H1 (cell line): ENCODE measurements around the gene DELE1.

Experiments
- NRF1 ChIP-seq: IDR thresholded peaks from 2 replicates; pipeline ENCODE4 v1.6.1; 2011; ENCODE audit warnings: mild to moderate bottlenecking, low read depth, low read length, improper control_type of control experiment
- POLR2A ChIP-seq, 2 experiments: IDR thresholded peaks; 1 replicate in 1 of 2; 2 replicates in 1 of 2; pipeline ENCODE4 v1.6.1; 2011; ENCODE audit warnings: low read depth in 2 of 2, low read length in 2 of 2, mild to moderate bottlenecking in 2 of 2; ENCODE audit errors: control extremely low read depth in 1 of 2
- RAD21 ChIP-seq, 2 experiments: IDR thresholded peaks in 1 of 2; conservative IDR thresholded peaks in 1 of 2; 2 replicates each; pipeline ENCODE4 v1.6.1; 2011; ENCODE audit warnings: low read depth in 2 of 2, low read length in 2 of 2, improper control_type of control experiment in 1 of 2, inconsistent platforms in 1 of 2, mild to moderate bottlenecking in 1 of 2, moderate library complexity in 1 of 2
- SP1 ChIP-seq: IDR thresholded peaks from 2 replicates; pipeline ENCODE4 v1.6.1; 2011; ENCODE audit warnings: low read depth, low read length
- TF ChIP-seq, protein P1 (sequence below): IDR thresholded peaks from 2 replicates; pipeline ENCODE4 v1.6.1; 2012; ENCODE audit warnings: low read length, inconsistent platforms
- TF ChIP-seq, protein P2 (sequence below), 3 experiments: IDR thresholded peaks; 1 replicate in 2 of 3; 2 replicates in 1 of 3; pipeline versions ENCODE4 v1.5.1 to v1.6.1; 2011; ENCODE audit warnings: low read length in 3 of 3, mild to moderate bottlenecking in 3 of 3, inconsistent platforms in 2 of 3, low read depth in 1 of 3, moderate library complexity in 1 of 3; ENCODE audit not compliant: insufficient read depth in 1 of 3; ENCODE audit errors: control extremely low read depth in 1 of 3

DNA sequence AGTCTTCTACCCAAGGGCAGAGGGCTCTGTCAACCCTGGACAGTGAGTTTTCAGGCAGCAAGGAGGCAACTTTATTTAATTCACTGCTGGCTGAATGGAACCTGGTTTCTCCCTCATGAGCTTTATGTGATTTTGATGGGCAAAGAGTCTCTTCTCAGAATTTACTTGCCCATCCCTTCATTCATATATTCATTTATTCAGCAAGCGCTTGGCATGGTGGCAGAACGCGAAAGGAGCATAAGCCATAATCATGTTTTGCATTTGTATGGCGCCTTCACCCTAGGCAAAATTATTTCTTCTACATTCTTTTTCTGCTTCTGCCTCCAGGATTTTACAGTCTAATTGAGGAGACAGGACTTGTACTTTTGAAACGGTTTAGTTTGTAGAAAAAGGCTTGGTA, 8.0 kb downstream of the DELE1 start:
- TF ChIP-seq, protein P1, sequence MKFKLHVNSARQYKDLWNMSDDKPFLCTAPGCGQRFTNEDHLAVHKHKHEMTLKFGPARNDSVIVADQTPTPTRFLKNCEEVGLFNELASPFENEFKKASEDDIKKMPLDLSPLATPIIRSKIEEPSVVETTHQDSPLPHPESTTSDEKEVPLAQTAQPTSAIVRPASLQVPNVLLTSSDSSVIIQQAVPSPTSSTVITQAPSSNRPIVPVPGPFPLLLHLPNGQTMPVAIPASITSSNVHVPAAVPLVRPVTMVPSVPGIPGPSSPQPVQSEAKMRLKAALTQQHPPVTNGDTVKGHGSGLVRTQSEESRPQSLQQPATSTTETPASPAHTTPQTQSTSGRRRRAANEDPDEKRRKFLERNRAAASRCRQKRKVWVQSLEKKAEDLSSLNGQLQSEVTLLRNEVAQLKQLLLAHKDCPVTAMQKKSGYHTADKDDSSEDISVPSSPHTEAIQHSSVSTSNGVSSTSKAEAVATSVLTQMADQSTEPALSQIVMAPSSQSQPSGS = no peak
- TF ChIP-seq, protein P2, sequence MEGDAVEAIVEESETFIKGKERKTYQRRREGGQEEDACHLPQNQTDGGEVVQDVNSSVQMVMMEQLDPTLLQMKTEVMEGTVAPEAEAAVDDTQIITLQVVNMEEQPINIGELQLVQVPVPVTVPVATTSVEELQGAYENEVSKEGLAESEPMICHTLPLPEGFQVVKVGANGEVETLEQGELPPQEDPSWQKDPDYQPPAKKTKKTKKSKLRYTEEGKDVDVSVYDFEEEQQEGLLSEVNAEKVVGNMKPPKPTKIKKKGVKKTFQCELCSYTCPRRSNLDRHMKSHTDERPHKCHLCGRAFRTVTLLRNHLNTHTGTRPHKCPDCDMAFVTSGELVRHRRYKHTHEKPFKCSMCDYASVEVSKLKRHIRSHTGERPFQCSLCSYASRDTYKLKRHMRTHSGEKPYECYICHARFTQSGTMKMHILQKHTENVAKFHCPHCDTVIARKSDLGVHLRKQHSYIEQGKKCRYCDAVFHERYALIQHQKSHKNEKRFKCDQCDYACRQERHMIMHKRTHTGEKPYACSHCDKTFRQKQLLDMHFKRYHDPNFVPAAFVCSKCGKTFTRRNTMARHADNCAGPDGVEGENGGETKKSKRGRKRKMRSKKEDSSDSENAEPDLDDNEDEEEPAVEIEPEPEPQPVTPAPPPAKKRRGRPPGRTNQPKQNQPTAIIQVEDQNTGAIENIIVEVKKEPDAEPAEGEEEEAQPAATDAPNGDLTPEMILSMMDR (IDR thresholded peaks at IDR 0.05; ENCODE audit: control extremely low read depth in 1 of 3, insufficient read depth in 1 of 3, low read depth in 1 of 3, low read length in 3 of 3) = no peak
- TF ChIP-seq NRF1 (no peak), RAD21 (IDR thresholded peaks at IDR 0.05 in 1 of 2, conservative IDR thresholded peaks at IDR 0.05 in 1 of 2; ENCODE audit: low read depth in 2 of 2, low read length in 2 of 2) (no peak), POLR2A (IDR thresholded peaks at IDR 0.05; ENCODE audit: control extremely low read depth in 1 of 2, low read depth in 2 of 2, low read length in 2 of 2) (no peak), SP1 (no peak)
